Measurements from ENCODE around the gene ZP3.
"Not testable (repeated sequence)": the region's sequence is repeated elsewhere in the genome, so short reads cannot be mapped to it uniquely, and the experiment has no call there.

The ZP3 gene

DNA sequence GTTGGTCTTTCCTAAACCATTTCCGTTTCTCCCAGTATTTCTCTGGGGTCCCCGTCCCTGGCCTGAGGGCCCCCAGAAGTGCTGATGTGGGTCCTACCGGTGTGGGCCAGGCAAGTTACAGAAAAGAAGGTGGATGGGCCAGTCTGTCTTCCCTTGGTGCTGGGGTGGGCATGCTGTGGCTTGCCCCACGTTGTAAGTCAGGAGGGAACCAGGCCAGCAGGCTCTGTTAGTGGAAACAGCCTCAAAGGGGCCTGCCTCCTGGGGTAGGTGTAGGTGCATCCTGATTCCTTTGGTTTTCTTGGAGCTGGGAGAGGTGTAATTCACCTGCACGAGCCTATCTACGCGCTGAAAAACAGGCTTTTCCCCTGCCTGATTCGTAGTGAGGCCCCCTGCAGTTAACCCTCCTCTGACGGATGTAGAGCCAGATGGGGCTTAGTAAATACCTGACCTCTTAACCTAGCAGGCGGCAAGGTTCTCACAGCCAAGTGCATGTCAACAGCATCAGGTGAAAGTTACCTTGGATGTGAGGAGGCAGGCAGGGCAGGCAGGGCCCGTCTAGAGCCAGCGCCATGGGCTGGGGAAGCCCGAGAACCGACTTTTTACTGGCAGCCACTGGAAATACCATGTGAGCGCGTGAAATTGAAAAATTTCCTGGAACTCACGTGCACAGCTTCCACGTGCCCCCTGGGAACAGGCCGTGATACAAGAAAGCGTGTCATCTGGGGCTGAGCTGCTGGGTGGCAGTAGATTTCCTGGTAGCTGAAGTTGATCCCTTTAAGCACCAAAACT lies 61.3 kb downstream of the ZP3 start:
- not testable (repeated sequence) for DNase-seq (ENCODE audit: low spot score)

DNA sequence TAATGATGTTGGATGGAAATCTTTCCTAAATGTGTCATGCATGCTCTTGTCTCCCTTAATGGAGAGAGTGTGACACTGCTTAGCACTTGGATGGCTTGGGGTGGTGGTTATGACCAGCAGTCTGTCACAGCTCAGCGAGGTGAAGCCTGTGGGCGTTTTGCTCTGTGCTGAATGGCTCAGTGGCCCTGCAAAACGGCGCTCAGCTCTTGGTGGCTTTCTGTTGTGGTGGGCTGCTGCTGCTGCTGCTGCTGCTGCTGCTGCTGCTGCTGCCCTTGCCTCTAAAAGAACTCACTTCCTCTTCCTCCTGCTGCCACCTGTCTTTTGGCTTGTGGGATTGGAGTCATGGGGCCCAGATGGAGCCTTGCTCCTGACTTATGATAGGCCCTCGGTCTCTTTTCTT lies 61.9 kb downstream of the ZP3 start:
- not testable (repeated sequence) for DNase-seq (ENCODE audit: low spot score)

DNA sequence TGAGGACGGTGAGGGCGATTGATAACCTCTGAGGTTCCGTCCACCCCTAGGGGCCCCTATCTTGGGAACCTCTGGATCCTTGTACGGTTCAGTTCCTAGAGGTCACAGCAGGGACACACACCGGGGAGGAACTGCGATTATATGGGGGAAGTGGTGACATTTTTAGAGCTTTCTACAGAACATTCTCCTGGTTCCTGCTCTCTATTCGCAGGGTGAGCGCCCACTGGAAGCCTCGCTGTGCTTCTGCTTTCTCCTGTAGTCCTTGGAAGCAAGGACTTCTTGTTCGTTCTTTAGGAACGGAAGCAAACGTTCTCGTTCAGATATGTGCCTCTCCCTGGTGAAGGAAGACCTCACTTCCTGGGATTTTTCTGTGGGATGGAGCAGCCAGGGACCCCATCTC lies 63.2 kb downstream of the ZP3 start:
- not testable (repeated sequence) for DNase-seq (ENCODE audit: low spot score)
